Embryonic facial prominence (tissue), 1 donor: ENCODE measurements around the gene TSSK1B.
"Not testable (repeated sequence)": the region's sequence is repeated elsewhere in the genome, so short reads cannot be mapped to it uniquely, and the experiment has no call there.

Source experiments
- DNase-seq: peaks from one replicate; pipeline ENCODE4 v3.0.0-alpha.2; 2016; ENCODE audit errors: extremely low spot score

TSSK1B gene

GRCh38 chr5:113434889-113435288, at the start of gene TSSK1B:
TSS of gene TSSK1B (minus strand) at chr5:113434989. CDS start at chr5:113434839, 150 bp downstream.
- DNase-seq: no peak

GRCh38 chr5:113480243-113480642, 45.5 kb upstream of the TSSK1B start:
- DNase-seq: no peak

- no peak for DNase-seq
Observed at GRCh38 chr5:113478691-113479090, 43.9 kb upstream of the TSSK1B start.

GRCh38 chr5:113474100-113474728, 39.4 kb upstream of the TSSK1B start:
- DNase-seq: no peak

GRCh38 chr5:113463032-113463431, 28.2 kb upstream of the TSSK1B start:
- no peak for DNase-seq

GRCh38 chr5:113457106-113457505, 22.3 kb upstream of the TSSK1B start:
- DNase-seq: not testable (repeated sequence)

- DNase-seq: no peak
Observed at GRCh38 chr5:113452941-113453340, 18.2 kb upstream of the TSSK1B start.

GRCh38 chr5:113451797-113452196, 17.0 kb upstream of the TSSK1B start:
- DNase-seq: no peak

- DNase-seq: no peak
Observed at GRCh38 chr5:113450929-113451328, 16.1 kb upstream of the TSSK1B start.

- DNase-seq: no peak
Observed at GRCh38 chr5:113450462-113450861, 15.7 kb upstream of the TSSK1B start.

GRCh38 chr5:113448252-113448651, 13.5 kb upstream of the TSSK1B start:
- DNase-seq: no peak

- DNase-seq: no peak
Observed at GRCh38 chr5:113447498-113448050, 12.8 kb upstream of the TSSK1B start.

- no peak for DNase-seq
Observed at GRCh38 chr5:113446358-113446927, 11.7 kb upstream of the TSSK1B start.

GRCh38 chr5:113437111-113437510, 2.3 kb upstream of the TSSK1B start:
- DNase-seq: no peak

GRCh38 chr5:113435575-113435974, 786 bp upstream of the TSSK1B start:
- DNase-seq: no peak

- no peak for DNase-seq
Observed at GRCh38 chr5:113433862-113434612, 752 bp downstream of the TSSK1B start.

GRCh38 chr5:113433071-113433470, 1.7 kb downstream of the TSSK1B start:
- DNase-seq: no peak

- no peak for DNase-seq
Observed at GRCh38 chr5:113427871-113428574, 6.8 kb downstream of the TSSK1B start.

- DNase-seq: no peak
Observed at GRCh38 chr5:113425909-113426308, 8.9 kb downstream of the TSSK1B start.

GRCh38 chr5:113421693-113422092, 13.1 kb downstream of the TSSK1B start:
- no peak for DNase-seq

- no peak for DNase-seq
Observed at GRCh38 chr5:113405530-113405929, 29.3 kb downstream of the TSSK1B start.

GRCh38 chr5:113404269-113404668, 30.5 kb downstream of the TSSK1B start:
- no peak for DNase-seq
